Measurements from ENCODE around the gene ZNF646. TPM values are rescaled to one million over a fixed set of nuclear protein-coding genes. Genes with fewer than 3 reads are reported as not detected.

ZNF646 gene
- 6.9 and 15.6 TPM in 2 replicates for total RNA-seq

GRCh38 chr16:31073970-31074813 lies at the start of gene ZNF646, which contains the start of gene ZNF668:
Gene ZNF646 (plus strand): TSS chr16:31074422. CDS start chr16:31076325, 1,903 bp downstream.
Gene ZNF668 (minus strand): TSS chr16:31074240. CDS start chr16:31064459, 9,781 bp downstream.

GRCh38 chr16:31032736-31033708 lies 41.2 kb upstream of the ZNF646 start, which contains the start of gene STX4:
Gene STX4 (plus strand): TSS chr16:31033558. CDS start chr16:31033806, 248 bp downstream.

GRCh38 chr16:31088459-31089183 lies 14.4 kb downstream of the ZNF646 start, which contains the start of gene PRSS53:
Gene PRSS53 (minus strand): TSS chr16:31088943. CDS start chr16:31088809, 134 bp downstream.

GRCh38 chr16:31094424-31095120 lies 20.4 kb downstream of the ZNF646 start, which contains the start of gene VKORC1:
Gene VKORC1 (minus strand): TSS chr16:31094797. CDS start chr16:31094729, 68 bp downstream.

GRCh38 chr16:31108035-31108793 lies 34.0 kb downstream of the ZNF646 start, which contains the start of gene BCKDK:
Gene BCKDK (plus strand): TSS chr16:31108386. CDS start chr16:31109224, 838 bp downstream.

GRCh38 chr16:31117384-31118222 lies 43.4 kb downstream of the ZNF646 start, which contains the start of gene KAT8:
Gene KAT8 (plus strand): TSS chr16:31117664. CDS start chr16:31117682, 18 bp downstream.

Other genes starting within 250 kb of the ZNF646 start
- gene BCL7C, start 180.3 kb upstream of the ZNF646 start, total RNA-seq, result 77.8 and 85.3 TPM in 2 replicates
- 3.9 and 11.2 TPM in 2 replicates for gene CTF1, start 177.8 kb upstream of the ZNF646 start, total RNA-seq
- gene FBXL19, start 150.8 kb upstream of the ZNF646 start, total RNA-seq, result 26.6 and 34.0 TPM in 2 replicates
- 65.9 and 71.5 TPM in 2 replicates for gene ORAI3, start 125.4 kb upstream of the ZNF646 start, total RNA-seq
- 3.2 TPM in 2 replicates for gene SETD1A, start 116.7 kb upstream of the ZNF646 start, total RNA-seq
- 24.5 and 26.2 TPM in 2 replicates for gene HSD3B7, start 89.2 kb upstream of the ZNF646 start, total RNA-seq
- gene STX1B, start 63.8 kb upstream of the ZNF646 start, total RNA-seq, result 0.86 and 1.4 TPM in 2 replicates
- gene STX4, start 40.9 kb upstream of the ZNF646 start, total RNA-seq, result 24.8 and 36.2 TPM in 2 replicates
- 14.4 and 16.1 TPM in 2 replicates for gene ZNF668, start 182 bp upstream of the ZNF646 start, total RNA-seq
- gene PRSS53, start 14.5 kb downstream of the ZNF646 start, total RNA-seq, result under 0.01 and 1.4 TPM in 2 replicates
- gene VKORC1, start 20.4 kb downstream of the ZNF646 start, total RNA-seq, result 211 and 231 TPM in 2 replicates
- gene BCKDK, start 34.0 kb downstream of the ZNF646 start, total RNA-seq, result 64.9 and 65.9 TPM in 2 replicates
- gene KAT8, start 43.2 kb downstream of the ZNF646 start, total RNA-seq, result 31.2 and 33.7 TPM in 2 replicates
- gene PRSS8, start 61.3 kb downstream of the ZNF646 start, total RNA-seq, result not detected in 2 replicates
- gene PRSS36, start 75.6 kb downstream of the ZNF646 start, total RNA-seq, result 0.18 and 2.0 TPM in 2 replicates
- gene FUS, start 105.7 kb downstream of the ZNF646 start, total RNA-seq, result 52.8 and 55.5 TPM in 2 replicates
- 87.2 and 112 TPM in 2 replicates for gene PYCARD, start 128.3 kb downstream of the ZNF646 start, total RNA-seq
- gene TRIM72, start 139.7 kb downstream of the ZNF646 start, total RNA-seq, result not detected in 2 replicates
- gene PYDC1, start 142.7 kb downstream of the ZNF646 start, total RNA-seq, result not detected in 2 replicates
- not detected in 2 replicates for gene ITGAM, start 185.6 kb downstream of the ZNF646 start, total RNA-seq

Data from myometrial cell (primary cell).